Bone marrow (tissue), 2 donors: ENCODE data around the gene GLIPR1L2.

Source experiments
- DNase-seq, 2 donors: peaks; one replicate each; lab custom pipeline; 2025; lab: John Stamatoyannopoulos, UW

GLIPR1L2 gene

DNA sequence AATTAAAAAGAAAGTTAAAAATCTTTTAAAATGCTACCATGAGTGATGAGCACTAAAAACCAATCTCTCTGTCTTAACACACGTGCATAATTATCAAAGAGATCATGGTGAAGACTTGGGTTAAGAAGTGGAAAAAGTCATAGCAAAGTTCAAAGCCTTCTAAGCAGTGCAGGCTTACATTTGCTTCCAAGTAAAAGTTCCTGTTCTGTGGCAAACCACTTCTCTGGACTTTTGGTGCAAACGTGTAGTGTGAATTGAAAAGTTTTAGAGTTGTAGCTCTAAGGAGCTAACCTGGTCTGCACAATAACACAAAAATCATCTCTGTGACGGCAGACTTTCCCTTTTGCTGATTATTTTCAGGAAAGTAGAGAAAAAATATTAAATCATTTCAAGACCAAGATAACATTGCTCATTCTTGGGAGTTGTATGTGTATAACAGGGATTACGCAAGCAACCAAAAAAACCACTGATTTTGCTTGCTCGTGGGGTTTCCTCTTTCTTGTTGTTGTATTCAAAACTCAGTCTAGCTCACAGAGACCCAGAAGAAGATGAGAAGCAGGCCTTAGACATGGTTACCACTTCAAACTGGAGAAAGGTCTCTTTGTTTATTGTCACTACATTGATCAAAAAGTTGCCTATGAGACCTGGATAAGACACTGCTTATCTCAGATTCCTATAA lies 87.4 kb downstream of the GLIPR1L2 start:
- DNase-seq = peak in 1 of 2 donors; percentile 82

- peak in 1 of 2 donors; percentile 60 for DNase-seq
Observed at GRCh38 chr12:75479963-75480461, 89.1 kb downstream of the GLIPR1L2 start.

- peak; percentile 27 to 91 for DNase-seq
Observed at GRCh38 chr12:75480469-75480949, 89.6 kb downstream of the GLIPR1L2 start, which contains the start of gene GLIPR1. GLIPR1 (plus strand) TSS chr12:75480755; CDS start chr12:75480881, 126 bp downstream.

DNA sequence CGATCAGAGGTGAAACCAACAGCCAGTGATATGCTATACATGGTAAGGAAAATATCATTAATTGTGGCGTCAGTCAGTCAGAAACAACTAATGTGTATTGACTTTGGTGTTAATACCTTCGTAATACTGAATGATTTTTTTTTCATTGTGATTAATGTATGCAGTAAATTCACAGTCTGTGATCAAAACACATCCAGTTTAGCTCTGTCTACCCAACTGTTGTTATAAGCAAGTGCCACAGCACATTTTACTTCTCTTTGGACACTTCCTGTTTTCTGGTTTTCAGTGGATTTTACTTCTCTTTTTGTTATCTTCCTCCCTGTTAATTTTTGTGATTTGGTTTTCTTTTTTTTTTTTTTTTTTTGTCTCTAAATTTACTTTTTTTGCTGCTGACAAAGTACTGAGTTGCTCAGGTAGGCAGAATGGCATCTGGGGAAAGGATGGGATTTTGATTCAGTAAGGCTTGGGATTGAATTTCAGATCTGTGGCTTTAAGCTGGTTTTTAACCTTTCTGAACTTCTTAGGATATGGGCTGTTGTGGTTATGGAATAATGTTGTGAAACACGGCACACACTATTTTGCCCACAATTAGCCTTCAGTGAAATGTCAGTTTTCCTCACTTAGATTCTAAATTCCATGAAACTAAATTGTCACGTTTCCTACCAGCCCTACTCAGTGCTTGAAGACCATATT lies 90.3 kb downstream of the GLIPR1L2 start:
- DNase-seq = peak in 1 of 2 donors; percentile 59

GRCh38 chr12:75481774-75482173 lies 90.9 kb downstream of the GLIPR1L2 start:
- no peak for DNase-seq
